GM18861 (cell line): ENCODE results near the gene CTBS.
"Not testable (repeated sequence)": the region's sequence is repeated elsewhere in the genome, so short reads cannot be mapped to it uniquely, and the experiment has no call there.

Source experiments
- ATAC-seq: cut with Tn5 transposase; IDR thresholded peaks from one replicate; pipeline ENCODE4 v1.9.1; 2021; ENCODE audit not compliant: unreplicated experiment

Gene CTBS

DNA sequence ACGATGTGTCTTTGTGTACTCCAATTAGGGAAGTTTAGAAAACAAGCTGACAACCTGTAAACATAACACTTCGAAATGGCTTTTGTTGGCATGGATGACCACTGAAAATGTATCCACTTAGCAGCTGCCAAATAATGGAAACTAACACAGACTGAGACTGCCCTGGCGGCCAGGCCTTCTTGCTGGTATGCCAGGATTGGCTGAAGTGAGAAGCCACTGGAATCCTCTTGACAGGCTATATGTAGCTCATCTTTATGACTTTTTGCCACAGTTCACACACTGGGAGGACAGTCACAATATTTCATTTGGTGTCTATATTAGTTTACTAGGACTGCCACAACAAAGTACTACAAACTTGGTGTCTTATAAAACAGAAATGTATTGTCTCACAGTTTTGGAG is 12.9 kb upstream of the CTBS start:
- no peak for ATAC-seq

DNA sequence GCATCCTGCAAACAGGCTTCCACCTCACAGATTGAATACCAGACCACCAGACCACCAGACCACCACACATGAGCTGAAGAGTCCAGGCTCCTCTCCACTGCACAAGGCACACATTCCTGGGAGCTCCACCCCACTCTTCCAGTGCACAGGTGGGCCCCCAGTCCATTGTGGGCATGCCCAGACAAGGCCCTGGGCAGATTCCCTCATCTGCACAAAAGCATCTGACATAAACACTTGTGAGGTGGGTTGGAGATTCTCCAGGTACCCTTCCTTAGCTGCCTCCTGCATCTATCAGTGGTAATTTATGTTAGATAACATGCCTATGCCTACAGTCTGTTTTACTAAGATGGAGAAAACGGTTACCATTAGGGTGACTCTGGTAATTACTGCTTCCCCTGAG is 11.6 kb upstream of the CTBS start:
- ATAC-seq: no peak

DNA sequence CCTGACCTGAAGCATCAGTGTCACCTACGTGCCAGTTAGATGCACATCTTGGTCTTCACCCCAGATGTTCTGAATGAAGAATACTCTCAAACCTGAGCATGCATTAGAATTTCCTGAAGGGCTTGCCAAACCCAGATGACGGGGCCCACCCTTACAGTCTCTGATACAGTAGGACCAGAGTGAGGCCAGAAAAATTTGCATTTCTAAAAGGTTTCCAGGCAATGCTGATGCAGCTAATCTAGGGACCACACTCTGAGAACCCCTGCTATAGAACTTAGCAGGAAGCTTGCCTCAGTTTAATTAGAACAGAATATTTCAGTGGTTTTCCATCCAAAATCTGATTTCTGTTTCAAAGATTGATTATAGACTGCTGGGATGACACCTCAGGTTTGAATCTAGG is 9.9 kb upstream of the CTBS start:
- ATAC-seq: no peak

DNA sequence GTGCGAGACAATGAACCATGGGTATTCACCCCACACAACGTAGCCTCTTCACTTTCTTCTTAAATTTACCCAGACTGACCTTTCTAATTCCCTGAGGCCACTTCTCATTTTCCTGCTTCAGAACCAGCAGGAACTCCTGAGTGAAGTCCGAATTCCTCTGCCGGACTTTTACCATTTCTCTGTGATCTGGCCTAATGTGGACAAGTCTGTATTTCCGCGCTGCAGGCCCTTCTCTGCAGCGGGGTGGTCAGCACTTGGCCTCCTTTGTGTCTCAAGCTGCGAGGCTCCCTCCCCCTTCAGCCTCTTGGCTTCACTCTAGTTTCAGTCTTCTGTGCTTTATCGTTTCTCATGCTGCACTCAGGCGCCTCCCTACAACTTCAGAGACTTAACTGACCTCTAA is 9.4 kb upstream of the CTBS start:
- ATAC-seq: no peak

DNA sequence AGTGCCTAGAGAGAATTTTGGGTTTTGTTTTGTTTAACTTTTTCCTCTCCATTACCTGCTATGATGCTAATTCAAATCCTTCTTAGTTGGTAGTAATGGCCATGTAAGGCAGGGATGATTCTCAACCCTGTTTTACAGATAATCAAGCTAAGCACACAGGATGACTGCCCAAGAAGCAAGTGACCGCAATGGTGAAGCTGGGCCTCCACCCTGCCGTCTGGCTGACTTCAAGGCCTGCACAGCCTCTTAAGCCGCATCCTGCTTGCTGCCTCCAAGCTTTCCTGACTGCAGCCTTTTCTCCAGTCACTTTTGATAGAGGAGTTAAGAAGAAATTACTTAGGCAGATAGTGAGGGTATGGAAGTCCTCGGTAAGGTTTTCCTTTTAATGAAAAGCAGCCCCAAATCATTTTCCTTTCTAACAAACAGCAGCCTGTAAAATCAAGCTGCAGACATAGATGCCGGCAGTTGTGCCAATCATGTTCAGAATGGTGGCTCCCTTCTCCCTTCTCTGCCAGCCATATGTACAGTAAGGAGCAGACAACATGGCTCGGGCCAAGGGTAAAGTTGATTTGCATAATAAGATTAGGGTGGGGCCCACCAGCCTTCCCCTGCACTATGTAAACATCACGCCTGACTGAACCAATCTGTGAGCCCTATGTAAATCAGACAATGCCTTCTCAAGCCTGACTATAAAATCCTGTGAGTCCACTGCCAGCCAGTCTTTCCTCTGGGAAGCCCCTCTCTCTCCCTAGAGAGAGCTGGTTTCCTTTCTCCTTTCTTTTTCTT is 8.8 kb upstream of the CTBS start:
- no peak for ATAC-seq

DNA sequence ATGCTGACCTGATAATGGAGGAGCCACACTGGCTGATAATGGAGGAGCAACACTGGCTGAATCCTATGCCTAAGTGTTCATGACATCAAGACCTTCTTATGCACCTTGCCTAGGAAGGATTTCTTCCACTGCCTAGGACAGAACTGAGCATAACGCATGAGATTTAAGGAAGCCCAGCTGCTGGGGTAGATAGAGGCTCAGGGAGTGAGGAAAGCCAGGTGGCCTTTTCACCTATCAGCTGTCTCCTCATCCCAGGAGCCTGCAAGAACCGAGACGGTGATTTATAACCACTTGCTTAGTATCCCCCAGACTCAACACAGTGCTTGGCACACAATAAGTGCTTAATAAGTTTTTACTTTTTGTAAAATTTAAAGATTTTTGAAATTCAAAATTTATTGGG is 7.4 kb upstream of the CTBS start:
- ATAC-seq: no peak

DNA sequence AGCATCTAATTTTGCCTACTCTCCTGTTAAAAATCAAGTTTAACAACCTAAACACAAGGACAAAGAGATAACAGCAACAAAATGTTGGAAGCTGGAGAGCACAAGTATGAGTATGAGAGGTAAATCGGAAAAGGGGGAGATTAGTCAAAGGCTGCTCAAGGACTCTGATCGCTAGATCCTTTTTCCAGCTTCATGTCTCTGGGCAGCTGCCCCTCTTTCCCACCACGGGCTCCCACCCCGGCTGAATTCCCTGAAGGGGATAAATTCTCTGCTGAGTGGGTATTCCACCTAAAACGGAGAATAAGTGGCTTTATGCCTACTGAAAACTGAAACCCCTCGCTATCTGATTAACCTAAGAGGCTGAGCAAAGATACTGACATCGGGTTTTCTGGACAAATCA is 696 bp upstream of the CTBS start:
- no peak for ATAC-seq

DNA sequence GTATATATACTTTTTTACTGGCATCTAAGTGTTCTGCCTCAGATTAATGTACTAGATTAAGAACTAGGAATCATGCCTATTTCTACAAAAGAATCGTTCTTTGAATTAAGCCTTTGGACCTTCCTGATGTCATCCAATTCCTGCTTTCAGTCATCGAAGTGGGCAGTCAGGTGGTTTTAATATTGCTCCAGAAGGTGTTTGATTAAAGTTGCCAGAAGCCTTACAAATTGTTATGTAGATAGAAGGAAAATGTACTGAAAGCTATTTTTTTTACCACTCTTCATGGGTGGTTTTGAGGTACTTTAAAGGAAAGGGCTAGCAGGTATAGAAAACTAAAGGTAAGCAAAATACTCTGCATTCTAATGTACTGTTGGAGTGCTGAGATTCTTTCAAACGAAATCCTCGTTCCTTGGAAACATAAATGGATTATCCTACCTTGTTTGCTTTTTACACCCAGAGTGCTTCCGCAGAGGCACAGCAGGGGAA is 716 bp downstream of the CTBS start:
- ATAC-seq: no peak

DNA sequence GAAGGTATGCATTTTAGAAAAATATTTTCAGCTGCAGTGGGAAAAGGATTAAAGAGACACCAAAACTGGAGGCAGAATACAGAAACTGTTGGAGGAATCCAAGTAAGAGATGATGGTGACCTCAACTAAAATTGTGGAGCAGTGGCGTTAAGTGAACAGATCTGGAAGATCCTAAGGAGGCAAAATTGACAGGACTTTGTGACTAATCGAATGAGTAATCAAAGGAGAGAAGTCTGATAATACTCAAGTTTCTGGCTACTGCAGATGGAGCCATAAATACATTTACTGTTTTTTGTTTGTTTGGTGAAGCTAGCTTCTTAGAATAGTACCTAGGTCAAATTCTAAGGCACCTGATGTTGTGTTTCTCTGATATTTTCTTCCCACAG is 3.1 kb downstream of the CTBS start:
- no peak for ATAC-seq

DNA sequence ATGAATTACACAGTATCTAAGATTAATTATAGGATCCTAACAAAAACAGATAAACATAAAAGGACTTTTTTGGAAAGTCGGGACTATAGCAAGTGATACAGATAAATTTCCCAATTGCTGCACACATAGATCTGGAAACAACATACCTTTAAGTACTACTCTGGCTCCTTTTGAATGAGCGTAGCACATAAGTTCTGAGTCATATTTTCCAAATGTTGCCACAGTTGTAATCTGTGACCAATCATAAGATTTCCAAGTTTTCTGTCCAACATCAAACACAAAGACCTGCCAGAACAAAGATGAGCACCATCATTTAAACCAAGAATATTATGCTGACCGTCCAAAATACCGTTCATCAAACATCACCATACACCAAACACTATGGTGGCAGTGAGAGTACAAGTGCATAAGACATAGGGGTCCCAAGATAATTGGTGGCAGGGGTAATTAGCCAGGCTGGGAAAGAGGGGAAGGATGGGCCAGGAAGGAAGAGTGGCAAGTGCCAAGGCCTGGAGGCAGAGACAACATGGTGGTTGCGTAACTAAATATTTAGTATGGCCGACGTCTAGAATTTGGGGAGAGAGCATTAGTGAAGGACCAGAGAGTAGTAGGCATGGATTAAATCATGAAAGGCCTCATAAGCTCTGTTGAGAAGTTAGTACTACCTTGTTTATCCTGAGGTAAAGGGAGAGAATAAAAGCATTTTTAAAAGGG is 3.6 kb downstream of the CTBS start:
- no peak for ATAC-seq

DNA sequence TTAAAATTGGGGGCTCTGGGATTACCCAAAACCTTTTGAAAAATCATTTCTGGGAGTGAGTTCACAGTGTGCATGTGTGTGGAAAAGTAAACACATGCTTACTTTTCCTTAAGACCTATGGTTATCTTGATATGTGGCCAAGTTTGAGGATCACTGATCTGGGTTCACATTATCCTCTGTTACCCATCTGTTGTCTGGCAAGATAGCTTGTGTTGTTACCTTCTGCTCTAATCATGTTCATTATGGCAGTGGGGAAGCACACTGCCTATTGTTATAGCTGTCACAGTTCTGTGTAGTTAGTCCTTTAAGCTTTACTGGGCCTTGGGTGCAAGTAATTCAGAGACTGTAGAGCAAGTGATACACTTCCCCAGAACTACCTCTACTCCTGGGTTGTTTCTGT is 5.0 kb downstream of the CTBS start:
- no peak for ATAC-seq

DNA sequence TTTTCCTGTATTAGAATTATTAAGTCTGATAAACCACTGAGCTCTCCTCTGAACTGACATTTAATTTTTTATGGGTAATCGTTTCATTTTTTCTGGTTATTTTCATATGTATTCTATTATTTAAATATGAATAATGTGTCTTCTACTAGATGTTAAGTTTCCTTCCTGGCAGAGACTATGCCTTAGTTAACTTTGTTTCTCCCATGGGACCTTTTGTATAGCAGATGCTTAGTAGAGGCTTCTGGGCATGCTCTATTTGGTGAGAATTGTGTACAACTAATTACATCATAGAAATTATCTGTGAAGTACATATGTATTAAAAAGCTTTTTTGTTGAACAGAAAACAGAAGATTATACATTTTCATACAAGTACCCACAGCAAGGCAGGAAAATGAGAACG is 23.4 kb downstream of the CTBS start:
- no peak for ATAC-seq

DNA sequence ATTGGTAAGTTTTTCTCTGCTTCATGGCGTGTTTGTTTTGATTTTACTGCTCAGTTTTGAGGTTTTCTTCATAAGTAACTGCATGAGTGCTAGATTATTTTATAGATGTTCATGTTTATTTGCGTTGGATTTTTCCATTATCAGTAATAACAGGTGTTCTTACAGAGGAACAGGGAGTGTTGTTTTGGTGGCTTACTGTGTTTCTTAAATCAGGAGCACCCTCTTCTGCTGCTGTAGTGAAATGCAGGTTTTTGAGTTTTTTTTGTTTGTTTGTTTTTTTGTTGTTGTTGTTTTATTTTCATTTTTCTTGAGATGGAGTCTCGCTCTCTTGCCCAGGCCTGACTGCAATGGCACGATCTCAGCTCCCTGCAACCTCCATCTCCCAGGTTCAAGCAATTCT is 32.6 kb downstream of the CTBS start:
- no peak for ATAC-seq

DNA sequence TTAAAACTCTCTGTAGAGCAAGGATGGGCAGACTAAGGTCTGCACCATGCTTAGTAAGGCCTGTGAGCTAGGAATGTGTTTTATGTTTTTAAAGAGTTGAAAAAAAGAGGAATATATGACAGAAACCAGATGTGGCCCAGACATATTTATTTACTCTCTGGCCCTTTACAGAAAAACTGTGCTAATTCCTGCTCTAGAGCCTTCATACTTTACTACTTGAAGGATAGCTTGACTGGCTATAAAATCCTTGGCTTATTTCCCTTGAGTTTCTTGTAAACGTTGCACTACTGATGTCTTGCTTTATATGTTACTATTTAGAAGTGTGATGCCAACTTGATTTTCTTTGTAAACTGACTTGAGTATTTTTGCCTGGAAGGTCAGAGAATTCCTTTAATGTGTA is 33.5 kb downstream of the CTBS start:
- no peak for ATAC-seq

DNA sequence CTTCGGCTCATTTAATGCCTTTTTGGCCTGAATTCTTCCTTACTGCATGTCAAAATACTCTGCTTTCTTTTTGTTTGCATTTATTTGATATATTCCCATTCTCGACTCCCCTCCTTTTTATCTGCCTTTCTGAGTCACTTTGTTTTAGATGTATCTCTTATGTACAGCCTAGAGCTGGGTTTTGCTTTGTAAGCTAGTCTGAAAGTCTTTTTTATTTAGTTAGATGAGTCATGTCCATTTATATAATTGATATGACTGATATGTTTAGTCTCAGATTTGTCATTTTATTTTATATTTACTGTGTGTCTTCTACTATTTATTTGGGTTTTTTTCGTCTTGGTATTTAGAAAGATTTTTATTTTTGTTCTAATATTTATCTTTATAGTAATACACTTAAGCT is 34.3 kb downstream of the CTBS start:
- ATAC-seq: no peak

DNA sequence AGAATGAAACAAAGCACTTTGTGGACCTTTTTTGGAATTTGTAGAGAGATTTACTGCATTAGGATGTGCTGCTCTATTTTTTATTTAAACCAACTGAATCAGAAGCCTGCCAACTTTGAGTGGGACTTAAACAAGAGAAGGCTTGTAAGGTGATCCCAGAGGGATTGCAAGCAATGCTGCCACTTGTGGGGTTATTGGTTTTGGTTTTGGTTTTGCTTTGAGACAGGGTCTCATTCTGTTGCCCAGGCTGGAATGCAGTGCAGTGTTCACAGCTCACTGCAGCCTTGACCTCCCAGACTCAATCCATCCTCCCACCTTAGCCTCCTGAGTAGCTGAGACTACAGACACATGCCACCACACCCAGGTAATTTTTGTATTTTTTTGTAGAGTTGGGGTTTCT is 35.6 kb downstream of the CTBS start:
- ATAC-seq: peak; percentile 56

DNA sequence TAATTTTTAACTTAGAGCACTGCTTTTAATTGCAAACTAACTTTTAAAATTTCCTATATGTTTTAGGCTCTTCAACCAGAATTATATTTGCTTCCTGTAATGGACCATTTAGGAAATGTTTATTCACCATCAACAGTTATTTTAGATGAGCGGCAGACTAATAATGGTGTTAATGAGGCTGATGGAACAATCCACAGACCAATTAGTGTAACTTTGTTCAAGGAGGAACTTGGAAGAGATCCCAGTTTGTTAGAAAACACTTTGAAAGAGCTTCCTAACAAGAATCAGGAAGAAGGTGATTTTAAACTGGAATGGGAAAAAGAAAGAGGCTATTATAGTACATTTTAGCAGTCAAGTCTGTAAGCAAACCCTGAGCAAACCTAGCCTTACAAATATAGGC is 48.5 kb downstream of the CTBS start:
- ATAC-seq: no peak

DNA sequence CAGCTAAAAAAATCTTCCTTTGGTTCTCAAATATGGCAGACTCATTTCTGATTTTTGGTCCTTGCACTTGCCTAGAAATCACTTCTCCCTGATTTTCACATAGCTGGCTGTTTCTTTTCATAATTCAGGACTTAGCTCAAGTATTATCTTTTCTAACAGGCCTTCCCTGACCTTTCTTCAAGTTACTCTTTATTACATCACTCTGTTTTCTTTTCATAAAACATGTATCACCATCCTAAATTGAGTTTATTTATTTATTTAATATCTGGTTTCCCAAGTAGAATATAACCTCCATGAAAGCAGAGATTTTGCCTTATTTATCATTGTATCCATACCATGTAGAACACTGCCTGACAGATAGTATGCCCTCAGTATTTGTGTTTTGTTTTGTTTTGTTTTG is 49.6 kb downstream of the CTBS start:
- no peak for ATAC-seq

DNA sequence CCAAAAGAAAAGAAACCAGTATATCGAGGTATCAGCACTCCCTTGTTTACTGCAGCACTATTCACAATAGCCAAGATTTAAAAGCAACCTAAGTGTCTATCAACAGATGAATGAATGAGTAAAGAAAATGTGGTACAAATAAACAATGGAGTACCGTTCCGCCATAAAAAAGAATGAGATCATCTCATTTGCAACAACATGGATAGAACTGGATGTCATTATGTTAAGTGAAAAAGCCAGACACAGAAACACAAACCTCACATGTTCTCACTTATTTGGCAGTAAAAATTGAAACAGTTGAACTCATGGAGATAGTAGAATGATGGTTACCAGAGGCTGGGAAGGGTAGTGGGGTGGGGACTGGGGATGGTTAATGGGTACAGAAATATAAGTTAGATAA is 63.6 kb downstream of the CTBS start:
- no peak for ATAC-seq

DNA sequence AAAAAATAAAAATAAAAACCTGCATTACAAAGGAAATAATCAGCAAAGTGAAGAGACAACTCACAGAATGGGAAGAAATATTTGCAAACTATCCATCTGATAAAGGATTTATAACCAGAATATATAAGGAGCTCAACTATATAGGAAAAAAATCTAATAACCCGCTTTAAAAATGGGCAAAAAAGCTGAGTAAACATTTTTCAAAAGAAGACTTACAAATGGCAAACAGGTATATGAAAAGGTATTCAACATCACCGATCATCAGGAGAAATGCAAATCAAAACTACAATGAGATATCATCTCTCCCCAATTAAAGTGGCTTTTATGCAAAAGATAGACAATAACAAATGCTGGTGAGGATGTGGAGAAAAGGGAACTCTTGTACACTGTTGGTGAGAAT is 64.1 kb downstream of the CTBS start:
- ATAC-seq: no peak

DNA sequence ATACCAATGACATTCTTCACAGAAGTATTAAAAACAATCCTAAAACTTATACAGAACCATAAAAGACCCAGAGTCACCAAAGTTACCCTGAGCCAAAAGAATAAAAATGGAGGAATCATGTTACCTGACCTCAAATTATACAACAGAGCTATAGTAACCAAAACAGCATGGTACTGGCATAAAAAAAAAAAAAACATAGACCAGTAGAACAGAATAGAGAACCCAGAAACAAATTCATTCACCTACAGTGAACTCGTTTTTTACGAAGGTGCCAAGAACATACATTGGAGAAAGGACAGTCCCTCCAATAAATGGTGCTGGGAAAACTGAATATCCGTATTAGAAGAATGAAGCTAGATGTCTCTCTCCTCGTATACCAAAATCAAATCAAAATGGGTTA is 65.2 kb downstream of the CTBS start:
- no peak for ATAC-seq

DNA sequence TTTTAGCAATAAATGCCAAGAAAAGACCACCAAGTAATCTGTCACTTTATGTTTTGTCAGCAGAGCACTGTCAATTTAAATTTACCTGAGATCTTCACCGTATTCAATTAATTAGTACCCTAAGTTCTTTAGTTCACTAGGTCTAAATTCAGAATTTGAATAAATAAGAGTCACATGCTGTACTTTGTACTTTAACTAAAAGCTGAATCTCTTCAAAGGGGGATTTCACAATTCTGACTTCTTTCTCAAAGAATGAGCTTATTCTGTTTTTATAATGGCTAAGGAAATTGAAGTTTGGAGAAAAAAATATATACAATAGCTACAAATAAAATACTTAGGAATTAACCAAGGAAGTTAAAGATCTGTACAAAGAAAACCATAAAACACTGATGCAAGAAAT is 65.7 kb downstream of the CTBS start:
- no peak for ATAC-seq

DNA sequence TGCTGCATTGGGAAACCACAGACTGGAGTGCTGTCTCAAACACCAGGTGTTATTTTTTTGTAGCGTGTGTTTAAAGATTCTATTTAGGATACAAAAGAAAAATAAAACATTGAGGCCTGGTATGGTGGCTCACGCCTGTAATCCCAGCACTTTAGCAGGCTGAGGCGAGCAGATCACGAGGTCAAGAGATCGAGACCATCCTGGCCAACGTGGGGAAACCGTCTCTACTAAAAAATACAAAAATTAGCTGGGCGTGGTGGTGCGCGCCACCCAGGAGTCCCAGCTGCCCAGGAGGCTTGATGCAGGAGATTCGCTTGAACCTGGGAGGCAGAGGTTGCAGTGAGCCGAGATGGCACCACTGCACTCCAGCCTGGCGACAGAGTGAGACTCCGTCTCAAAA is 66.4 kb downstream of the CTBS start:
- not testable (repeated sequence) for ATAC-seq
